ENCODE measurements around the gene TTYH3.

GRCh38 chr7:2582006-2582735 is 49.6 kb upstream of the TTYH3 start:
- TF ChIP-seq POLR2AphosphoS5 (IDR thresholded peaks at IDR 0.05): no peak
- TF ChIP-seq CTCF (IDR thresholded peaks at IDR 0.05): no peak

Measured in suprapubic skin (tissue), 3 donors.